Subcutaneous adipose tissue (tissue), 4 donors: ENCODE data around the gene LRRC71. TPM values are rescaled to one million over a fixed set of nuclear protein-coding genes. Genes with fewer than 3 reads are reported as not detected.

Experiments used
- CTCF ChIP-seq: fragments of 450-650 bp; IDR thresholded peaks from one replicate; pipeline ENCODE4 v1.5.1; 2016; ENCODE audit warnings: low read depth, mild to moderate bottlenecking, control low read depth, antibody characterized with exemption, moderate library complexity
- total RNA-seq, 4 donors: library from RNA; depleted of rRNA; stranded (reverse); fragments of >200 nt; gene quantifications; one replicate each; pipeline ENCODE4 v1.1.0, GENCODE V29; 2016

LRRC71 gene
- total RNA-seq, 4 donors from 2014 or later, result 0.94 TPM; not detected in 3

- no peak for TF ChIP-seq CTCF
Measured at GRCh38 chr1:156931211-156931952, 10.9 kb downstream of the LRRC71 start.

GRCh38 chr1:156931974-156932710, 11.7 kb downstream of the LRRC71 start:
- TF ChIP-seq CTCF, result no peak

- TF ChIP-seq CTCF, result no peak
Measured at GRCh38 chr1:156933136-156933535, 12.7 kb downstream of the LRRC71 start.

- TF ChIP-seq CTCF, result no peak
Measured at GRCh38 chr1:156935505-156936128, 15.2 kb downstream of the LRRC71 start.

GRCh38 chr1:156936191-156936590, 15.8 kb downstream of the LRRC71 start:
- TF ChIP-seq CTCF, result no peak

GRCh38 chr1:156936721-156937220, 16.3 kb downstream of the LRRC71 start:
- no peak for TF ChIP-seq CTCF

GRCh38 chr1:156937883-156938282, 17.5 kb downstream of the LRRC71 start:
- TF ChIP-seq CTCF, result no peak
